WTC11 (cell line): ENCODE measurements around the gene GBF1. TPM values are rescaled to one million over a fixed set of nuclear protein-coding genes. Genes with fewer than 3 reads are reported as not detected.

Experiments used
- ATAC-seq: fragments of 200-7000 bp; cut with Tn5 transposase; 2 replicates; pipeline ENCODE4 v1.10.0; 2021; ENCODE audit warnings: mild to moderate bottlenecking, moderate library complexity
- CTCF ChIA-PET: fragments of 300-600 bp; sonication (Branson Sonifier 250); formaldehyde crosslinking; loops from one replicate; lab custom pipeline; 2021; ENCODE audit warnings: antibody characterized with exemption; lab: Charles Lee
- POLR2A ChIA-PET: fragments of 350-600 bp; sonication (Branson Sonifier 250); formaldehyde crosslinking; loops from one replicate; lab custom pipeline; 2021; ENCODE audit warnings: antibody characterized with exemption; lab: Charles Lee
- DNase-seq: peaks from one replicate; pipeline ENCODE4 v3.0.0; 2021; ENCODE audit warnings: low spot score
- H3K27ac Mint-ChIP-seq: 2 replicates; pipeline ENCODE4 v1.8.0; 2021; ENCODE audit warnings: mixed read lengths
- H3K27me3 Mint-ChIP-seq: 2 replicates; pipeline ENCODE4 v1.8.0; 2021; ENCODE audit warnings: low read depth, mild to moderate bottlenecking, moderate library complexity, mixed read lengths
- H3K36me3 Mint-ChIP-seq: 2 replicates; pipeline ENCODE4 v1.8.0; 2021; ENCODE audit warnings: mixed read lengths
- H3K4me1 Mint-ChIP-seq: 2 replicates; pipeline ENCODE4 v1.8.0; 2022; ENCODE audit warnings: mixed read lengths
- H3K4me3 Mint-ChIP-seq: 2 replicates; pipeline ENCODE4 v1.8.0; 2021; ENCODE audit warnings: mild to moderate bottlenecking, moderate library complexity, mixed read lengths
- H3K9me3 Mint-ChIP-seq: 2 replicates; pipeline ENCODE4 v1.8.0; 2021; ENCODE audit warnings: mixed read lengths
- ATF1 ChIP-seq: sonication (generic); formaldehyde crosslinking; IDR thresholded peaks from 2 replicates; pipeline ENCODE4 v1.8.1; 2023; ENCODE audit warnings: mild to moderate bottlenecking, moderate library complexity, missing genetic modification reagents
- CBFB ChIP-seq: sonication (generic); formaldehyde crosslinking; IDR thresholded peaks from 2 replicates; pipeline ENCODE4 v1.8.1; 2022; ENCODE audit warnings: mild to moderate bottlenecking, low read depth, missing genetic modification reagents
- E2F4 ChIP-seq: sonication (generic); formaldehyde crosslinking; IDR thresholded peaks from 2 replicates; pipeline ENCODE4 v1.8.1; 2022; ENCODE audit warnings: low read depth, mild to moderate bottlenecking, moderate library complexity, missing genetic modification reagents, borderline replicate concordance
- GABPB1 ChIP-seq: sonication (generic); formaldehyde crosslinking; IDR thresholded peaks from 2 replicates; pipeline ENCODE4 v1.8.1; 2023; ENCODE audit warnings: mild to moderate bottlenecking, missing genetic modification reagents
- GRHL2 ChIP-seq: fragments of 250-450 bp; sonication (Bioruptor Pico); IDR thresholded peaks from 2 replicates; pipeline ENCODE4 v1.8.0; 2022; ENCODE audit warnings: mild to moderate bottlenecking, moderate library complexity; ENCODE audit not compliant: insufficient replicate concordance, severe bottlenecking
- NR3C1 ChIP-seq: sonication (generic); formaldehyde crosslinking; conservative IDR thresholded peaks from 2 replicates; pipeline ENCODE4 v1.8.1; 2023; ENCODE audit warnings: low read depth, mild to moderate bottlenecking, missing genetic modification reagents
- RORB ChIP-seq: fragments of 250-450 bp; sonication (Bioruptor Pico); IDR thresholded peaks from 2 replicates; pipeline ENCODE4 v1.9.0; 2021; ENCODE audit warnings: mild to moderate bottlenecking
- SP1 ChIP-seq: sonication (generic); formaldehyde crosslinking; conservative IDR thresholded peaks from 2 replicates; pipeline ENCODE4 v1.8.1; 2022; ENCODE audit warnings: missing genetic modification reagents
- TCF7 ChIP-seq: sonication (generic); formaldehyde crosslinking; IDR thresholded peaks from 2 replicates; pipeline ENCODE4 v1.8.0; 2022; ENCODE audit warnings: mild to moderate bottlenecking, low read depth, missing genetic modification reagents, moderate library complexity
- USF2 ChIP-seq: sonication (generic); formaldehyde crosslinking; IDR thresholded peaks from 2 replicates; pipeline ENCODE4 v1.8.1; 2023; ENCODE audit warnings: mild to moderate bottlenecking, missing genetic modification reagents, moderate library complexity
- ZNF219 ChIP-seq: sonication (generic); formaldehyde crosslinking; IDR thresholded peaks from 2 replicates; pipeline ENCODE4 v1.8.0; 2023; ENCODE audit warnings: missing genetic modification reagents, mild to moderate bottlenecking, borderline replicate concordance
- ZNF423 ChIP-seq: fragments of 250-450 bp; sonication (Bioruptor Pico); IDR thresholded peaks from 2 replicates; pipeline ENCODE4 v2.1.2; 2022; ENCODE audit warnings: mild to moderate bottlenecking, moderate library complexity
- total RNA-seq: library from RNA; stranded (reverse); gene quantifications from 3 replicates; pipeline ENCODE4 v1.2.3, GENCODE V29; 2021
- TF ChIP-seq, protein P1 (sequence below): sonication (generic); formaldehyde crosslinking; conservative IDR thresholded peaks from 2 replicates; pipeline ENCODE4 v1.8.1; 2023; ENCODE audit warnings: mild to moderate bottlenecking, low read depth, missing genetic modification reagents, moderate library complexity
- TF ChIP-seq, protein P2 (sequence below): fragments of 250-450 bp; sonication (Bioruptor Pico); conservative IDR thresholded peaks from 2 replicates; pipeline ENCODE4 v1.9.0; 2021; ENCODE audit warnings: mild to moderate bottlenecking
- TF ChIP-seq, protein P3 (sequence below): sonication (generic); formaldehyde crosslinking; IDR thresholded peaks from 2 replicates; pipeline ENCODE4 v1.8.1; 2023; ENCODE audit warnings: mild to moderate bottlenecking, missing genetic modification reagents
- TF ChIP-seq, protein P4 (sequence below): sonication (generic); formaldehyde crosslinking; IDR thresholded peaks from 2 replicates; pipeline ENCODE4 v1.8.0; 2022; ENCODE audit warnings: missing genetic modification reagents
- TF ChIP-seq, protein P5 (sequence below): sonication (generic); formaldehyde crosslinking; IDR thresholded peaks from 2 replicates; pipeline ENCODE4 v1.8.0; 2022; ENCODE audit warnings: mild to moderate bottlenecking, missing genetic modification reagents

Gene GBF1
- total RNA-seq, 1 experiment from 2014 or later = 32.4 TPM

- Mint-ChIP-seq H3K9me3 (no peaks in the 10 kb centered on the region), H3K4me3 (no peak overlapping the region), H3K27ac (no peak overlapping the region), H3K27me3 (peaks cover 37% of the 10 kb centered on the region), H3K36me3 (no peaks in the 10 kb centered on the region)
- TF ChIP-seq RORB (CRISPR knock-in tag) (no peak), GABPB1 (CRISPR knock-in tag) (no peak), ATF1 (CRISPR knock-in tag) (no peak), GRHL2 (CRISPR knock-in tag) (no peak), USF2 (CRISPR knock-in tag) (no peak), TCF7 (no peak), ZNF219 (CRISPR knock-in tag) (no peak), SP1 (no peak), CBFB (CRISPR knock-in tag) (no peak)
- TF ChIP-seq, protein P1, sequence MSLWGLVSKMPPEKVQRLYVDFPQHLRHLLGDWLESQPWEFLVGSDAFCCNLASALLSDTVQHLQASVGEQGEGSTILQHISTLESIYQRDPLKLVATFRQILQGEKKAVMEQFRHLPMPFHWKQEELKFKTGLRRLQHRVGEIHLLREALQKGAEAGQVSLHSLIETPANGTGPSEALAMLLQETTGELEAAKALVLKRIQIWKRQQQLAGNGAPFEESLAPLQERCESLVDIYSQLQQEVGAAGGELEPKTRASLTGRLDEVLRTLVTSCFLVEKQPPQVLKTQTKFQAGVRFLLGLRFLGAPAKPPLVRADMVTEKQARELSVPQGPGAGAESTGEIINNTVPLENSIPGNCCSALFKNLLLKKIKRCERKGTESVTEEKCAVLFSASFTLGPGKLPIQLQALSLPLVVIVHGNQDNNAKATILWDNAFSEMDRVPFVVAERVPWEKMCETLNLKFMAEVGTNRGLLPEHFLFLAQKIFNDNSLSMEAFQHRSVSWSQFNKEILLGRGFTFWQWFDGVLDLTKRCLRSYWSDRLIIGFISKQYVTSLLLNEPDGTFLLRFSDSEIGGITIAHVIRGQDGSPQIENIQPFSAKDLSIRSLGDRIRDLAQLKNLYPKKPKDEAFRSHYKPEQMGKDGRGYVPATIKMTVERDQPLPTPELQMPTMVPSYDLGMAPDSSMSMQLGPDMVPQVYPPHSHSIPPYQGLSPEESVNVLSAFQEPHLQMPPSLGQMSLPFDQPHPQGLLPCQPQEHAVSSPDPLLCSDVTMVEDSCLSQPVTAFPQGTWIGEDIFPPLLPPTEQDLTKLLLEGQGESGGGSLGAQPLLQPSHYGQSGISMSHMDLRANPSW (CRISPR knock-in tag) = no peak
- TF ChIP-seq, protein P2, sequence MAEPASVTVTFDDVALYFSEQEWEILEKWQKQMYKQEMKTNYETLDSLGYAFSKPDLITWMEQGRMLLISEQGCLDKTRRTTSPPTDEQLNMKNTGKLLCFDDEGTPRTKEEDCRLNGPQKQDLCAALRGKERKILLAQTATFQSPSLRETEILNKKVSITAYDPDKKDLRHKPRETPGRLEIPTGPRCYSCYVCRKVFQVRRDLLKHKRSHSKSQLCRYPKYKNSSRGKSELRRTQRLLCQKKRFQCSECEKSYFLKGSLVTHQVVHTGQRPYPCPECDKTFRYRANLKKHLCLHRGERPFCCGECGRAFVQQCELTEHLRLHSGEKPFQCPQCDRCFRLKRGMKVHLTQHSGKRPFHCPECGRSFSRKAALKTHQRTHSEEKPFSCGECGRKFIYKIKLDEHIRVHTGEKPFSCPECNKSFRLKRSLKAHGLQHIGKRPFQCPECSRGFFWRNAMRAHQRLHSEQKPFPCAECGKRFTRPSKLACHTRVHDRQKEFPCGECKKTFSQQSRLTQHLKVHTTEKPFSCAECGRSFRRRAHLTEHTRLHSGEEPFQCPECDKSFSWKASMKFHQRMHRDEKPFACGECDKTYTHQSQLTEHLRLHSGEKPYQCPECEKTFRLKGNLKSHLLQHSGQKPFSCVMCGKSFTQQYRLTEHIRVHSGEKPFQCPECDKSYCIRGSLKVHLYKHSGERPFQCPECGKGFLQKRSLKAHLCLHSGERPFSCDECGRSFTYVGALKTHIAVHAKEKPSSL (CRISPR knock-in tag) = no peak
- TF ChIP-seq, protein P3, sequence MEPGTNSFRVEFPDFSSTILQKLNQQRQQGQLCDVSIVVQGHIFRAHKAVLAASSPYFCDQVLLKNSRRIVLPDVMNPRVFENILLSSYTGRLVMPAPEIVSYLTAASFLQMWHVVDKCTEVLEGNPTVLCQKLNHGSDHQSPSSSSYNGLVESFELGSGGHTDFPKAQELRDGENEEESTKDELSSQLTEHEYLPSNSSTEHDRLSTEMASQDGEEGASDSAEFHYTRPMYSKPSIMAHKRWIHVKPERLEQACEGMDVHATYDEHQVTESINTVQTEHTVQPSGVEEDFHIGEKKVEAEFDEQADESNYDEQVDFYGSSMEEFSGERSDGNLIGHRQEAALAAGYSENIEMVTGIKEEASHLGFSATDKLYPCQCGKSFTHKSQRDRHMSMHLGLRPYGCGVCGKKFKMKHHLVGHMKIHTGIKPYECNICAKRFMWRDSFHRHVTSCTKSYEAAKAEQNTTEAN (CRISPR knock-in tag) = no peak
- TF ChIP-seq, protein P4, sequence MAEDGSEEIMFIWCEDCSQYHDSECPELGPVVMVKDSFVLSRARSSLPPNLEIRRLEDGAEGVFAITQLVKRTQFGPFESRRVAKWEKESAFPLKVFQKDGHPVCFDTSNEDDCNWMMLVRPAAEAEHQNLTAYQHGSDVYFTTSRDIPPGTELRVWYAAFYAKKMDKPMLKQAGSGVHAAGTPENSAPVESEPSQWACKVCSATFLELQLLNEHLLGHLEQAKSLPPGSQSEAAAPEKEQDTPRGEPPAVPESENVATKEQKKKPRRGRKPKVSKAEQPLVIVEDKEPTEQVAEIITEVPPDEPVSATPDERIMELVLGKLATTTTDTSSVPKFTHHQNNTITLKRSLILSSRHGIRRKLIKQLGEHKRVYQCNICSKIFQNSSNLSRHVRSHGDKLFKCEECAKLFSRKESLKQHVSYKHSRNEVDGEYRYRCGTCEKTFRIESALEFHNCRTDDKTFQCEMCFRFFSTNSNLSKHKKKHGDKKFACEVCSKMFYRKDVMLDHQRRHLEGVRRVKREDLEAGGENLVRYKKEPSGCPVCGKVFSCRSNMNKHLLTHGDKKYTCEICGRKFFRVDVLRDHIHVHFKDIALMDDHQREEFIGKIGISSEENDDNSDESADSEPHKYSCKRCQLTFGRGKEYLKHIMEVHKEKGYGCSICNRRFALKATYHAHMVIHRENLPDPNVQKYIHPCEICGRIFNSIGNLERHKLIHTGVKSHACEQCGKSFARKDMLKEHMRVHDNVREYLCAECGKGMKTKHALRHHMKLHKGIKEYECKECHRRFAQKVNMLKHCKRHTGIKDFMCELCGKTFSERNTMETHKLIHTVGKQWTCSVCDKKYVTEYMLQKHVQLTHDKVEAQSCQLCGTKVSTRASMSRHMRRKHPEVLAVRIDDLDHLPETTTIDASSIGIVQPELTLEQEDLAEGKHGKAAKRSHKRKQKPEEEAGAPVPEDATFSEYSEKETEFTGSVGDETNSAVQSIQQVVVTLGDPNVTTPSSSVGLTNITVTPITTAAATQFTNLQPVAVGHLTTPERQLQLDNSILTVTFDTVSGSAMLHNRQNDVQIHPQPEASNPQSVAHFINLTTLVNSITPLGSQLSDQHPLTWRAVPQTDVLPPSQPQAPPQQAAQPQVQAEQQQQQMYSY (CRISPR knock-in tag) = no peak
- TF ChIP-seq, all 79 proteins: peak for 0
- CTCF ChIA-PET = interaction anchor here (1.4 to 1.6 kb wide), 2 partner anchors 11 to 183 kb away, joined by 3 to 8 read pairs; no protein-coding TSS in a partner anchor
- H3K4me1 Mint-ChIP-seq = peaks cover 31% of the 10 kb centered on the region
- no peak for DNase-seq
- POLR2A ChIA-PET = no interaction called here
- ATAC-seq = no peak
Measured at GRCh38 chr10:102414749-102415148, 169.4 kb downstream of the GBF1 start.

DNA sequence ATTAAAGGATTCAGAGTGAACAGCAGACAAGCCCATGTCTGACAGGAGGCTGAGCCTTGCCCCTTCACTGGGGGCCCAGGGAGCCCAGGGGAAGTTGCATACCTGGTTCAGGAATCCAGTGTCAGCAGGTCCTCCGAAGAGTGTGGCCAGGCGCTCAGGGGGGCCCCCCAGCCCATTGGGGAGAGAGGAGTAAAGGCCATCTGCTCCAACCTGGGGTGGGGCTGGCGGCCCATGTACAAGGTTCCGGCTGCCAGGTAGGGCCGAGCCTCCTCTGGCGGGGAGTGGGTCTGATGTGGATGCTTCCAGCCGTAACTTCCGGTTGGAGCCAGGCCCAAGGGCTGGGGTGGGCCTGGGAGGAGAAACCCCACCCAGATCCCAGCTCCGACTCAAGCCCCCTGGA, 171.0 kb downstream of the GBF1 start:
- TF ChIP-seq ZNF423 (no peak), E2F4 (CRISPR knock-in tag) (no peak), NR3C1 (CRISPR knock-in tag) (no peak)
- TF ChIP-seq, protein P5, sequence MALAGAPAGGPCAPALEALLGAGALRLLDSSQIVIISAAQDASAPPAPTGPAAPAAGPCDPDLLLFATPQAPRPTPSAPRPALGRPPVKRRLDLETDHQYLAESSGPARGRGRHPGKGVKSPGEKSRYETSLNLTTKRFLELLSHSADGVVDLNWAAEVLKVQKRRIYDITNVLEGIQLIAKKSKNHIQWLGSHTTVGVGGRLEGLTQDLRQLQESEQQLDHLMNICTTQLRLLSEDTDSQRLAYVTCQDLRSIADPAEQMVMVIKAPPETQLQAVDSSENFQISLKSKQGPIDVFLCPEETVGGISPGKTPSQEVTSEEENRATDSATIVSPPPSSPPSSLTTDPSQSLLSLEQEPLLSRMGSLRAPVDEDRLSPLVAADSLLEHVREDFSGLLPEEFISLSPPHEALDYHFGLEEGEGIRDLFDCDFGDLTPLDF (CRISPR knock-in tag) = no peak
- TF ChIP-seq, all 79 proteins: peak for 0
- Mint-ChIP-seq H3K4me3 (no peak overlapping the region), H3K27ac (no peak overlapping the region), H3K9me3 (no peaks in the 10 kb centered on the region), H3K27me3 (peaks cover 22% of the 10 kb centered on the region), H3K4me1 (peaks cover 21% of the 10 kb centered on the region), H3K36me3 (no peaks in the 10 kb centered on the region)
- ATAC-seq (no peak), DNase-seq (no peak)
- ChIA-PET POLR2A (no interaction called here), CTCF (interaction anchor here (1.4 to 1.6 kb wide), 2 partner anchors 13 to 184 kb away, joined by 3 to 8 read pairs; no protein-coding TSS in a partner anchor)
